ENCODE data around the gene ACTN1. TPM values are rescaled to one million over a fixed set of nuclear protein-coding genes. Genes with fewer than 3 reads are reported as not detected.

Gene ACTN1
- total RNA-seq, 1 donor = 447 TPM

DNA sequence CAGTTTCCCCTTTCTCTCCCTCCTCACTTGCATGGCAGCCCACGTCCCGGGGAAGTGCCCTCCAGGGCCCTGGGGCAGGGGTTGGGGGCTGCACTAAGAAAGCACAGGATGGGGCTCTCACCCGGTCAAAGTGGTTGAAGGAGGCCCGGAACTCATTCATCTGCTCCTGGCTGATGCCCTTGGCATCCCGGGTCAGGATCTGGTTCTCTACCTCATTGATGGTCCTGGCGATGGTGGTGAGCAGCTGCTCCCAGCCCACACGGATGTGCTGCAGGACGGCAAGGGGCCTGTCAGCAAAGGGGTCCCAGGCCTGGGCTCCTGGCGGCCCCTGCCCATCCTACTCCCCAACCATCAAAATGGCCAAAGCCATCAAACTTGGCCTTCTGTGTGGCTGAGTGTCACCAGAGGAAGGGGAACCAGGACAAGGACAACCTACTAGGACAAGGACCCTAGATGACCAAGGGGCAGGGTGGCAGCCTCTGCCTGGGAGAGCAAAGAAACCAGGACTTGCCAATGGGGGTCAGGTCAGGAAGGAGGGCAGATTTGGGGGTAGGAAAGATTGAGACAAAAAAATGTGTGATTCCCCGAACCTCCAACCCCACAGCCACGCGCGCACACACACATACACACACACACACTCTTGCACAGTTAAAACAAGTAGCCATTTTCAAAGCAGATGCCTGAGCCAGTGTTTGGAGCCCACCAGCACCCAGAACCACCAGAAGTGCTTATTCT is 99.1 kb downstream of the ACTN1 start:
- H2AFZ ChIP-seq (ENCODE audit: low read length) = no peak overlapping the region
- H3K4me3 ChIP-seq (ENCODE audit: insufficient read depth, low read length) = no peak overlapping the region
- peaks cover 12% of the 10 kb centered on the region for H3K4me1 ChIP-seq (ENCODE audit: insufficient read depth, low read length)
- no peaks in the 10 kb centered on the region for H3K27me3 ChIP-seq (ENCODE audit: insufficient read depth, low read length)
- H3K4me2 ChIP-seq (ENCODE audit: insufficient read depth, low read length) = no peak overlapping the region
- peaks cover 72% of the 10 kb centered on the region for H3K79me2 ChIP-seq (ENCODE audit: insufficient read depth, low read length)
- DNase-seq (ENCODE audit: insufficient read length, low spot score, missing footprints) = peak; percentile 59
- H3K27ac ChIP-seq (ENCODE audit: low read depth, low read length) = no peak overlapping the region
- H3K36me3 ChIP-seq (ENCODE audit: insufficient read depth, low read length) = peaks cover 98% of the 10 kb centered on the region
- H3K9me3 ChIP-seq (ENCODE audit: low read depth, low read length) = no peaks in the 10 kb centered on the region
- TF ChIP-seq, protein P1, sequence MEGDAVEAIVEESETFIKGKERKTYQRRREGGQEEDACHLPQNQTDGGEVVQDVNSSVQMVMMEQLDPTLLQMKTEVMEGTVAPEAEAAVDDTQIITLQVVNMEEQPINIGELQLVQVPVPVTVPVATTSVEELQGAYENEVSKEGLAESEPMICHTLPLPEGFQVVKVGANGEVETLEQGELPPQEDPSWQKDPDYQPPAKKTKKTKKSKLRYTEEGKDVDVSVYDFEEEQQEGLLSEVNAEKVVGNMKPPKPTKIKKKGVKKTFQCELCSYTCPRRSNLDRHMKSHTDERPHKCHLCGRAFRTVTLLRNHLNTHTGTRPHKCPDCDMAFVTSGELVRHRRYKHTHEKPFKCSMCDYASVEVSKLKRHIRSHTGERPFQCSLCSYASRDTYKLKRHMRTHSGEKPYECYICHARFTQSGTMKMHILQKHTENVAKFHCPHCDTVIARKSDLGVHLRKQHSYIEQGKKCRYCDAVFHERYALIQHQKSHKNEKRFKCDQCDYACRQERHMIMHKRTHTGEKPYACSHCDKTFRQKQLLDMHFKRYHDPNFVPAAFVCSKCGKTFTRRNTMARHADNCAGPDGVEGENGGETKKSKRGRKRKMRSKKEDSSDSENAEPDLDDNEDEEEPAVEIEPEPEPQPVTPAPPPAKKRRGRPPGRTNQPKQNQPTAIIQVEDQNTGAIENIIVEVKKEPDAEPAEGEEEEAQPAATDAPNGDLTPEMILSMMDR (IDR thresholded peaks at IDR 0.05; ENCODE audit: extremely low read depth, low read depth, low read length) = no peak
- peaks cover 64% of the 10 kb centered on the region for H4K20me1 ChIP-seq (ENCODE audit: insufficient read depth, low read length)

DNA sequence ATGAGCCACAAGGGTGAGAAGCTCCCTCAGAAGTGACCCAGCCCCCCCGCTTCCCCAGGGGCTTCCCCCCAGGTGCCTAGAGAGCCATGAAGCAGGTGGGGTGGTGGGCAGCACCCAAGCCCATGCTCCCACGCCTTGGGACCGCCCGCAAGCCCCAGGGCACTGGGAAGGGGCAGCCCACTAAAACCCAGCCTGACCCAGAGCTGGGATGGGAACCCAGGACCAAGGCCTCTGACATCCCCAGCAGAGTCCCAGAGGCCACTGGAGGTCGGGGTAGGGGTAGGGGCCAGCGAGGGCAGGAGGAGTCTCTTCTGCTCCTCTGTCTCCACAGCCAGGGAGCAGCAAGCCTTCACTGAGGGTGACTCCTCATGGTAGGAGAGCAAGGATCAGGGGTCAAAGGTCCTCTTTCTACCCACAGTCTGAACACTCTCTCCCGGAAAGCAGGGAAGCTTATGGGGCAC is 99.8 kb downstream of the ACTN1 start:
- Histone ChIP-seq H3K36me3 (ENCODE audit: insufficient read depth, low read length) (peaks cover 98% of the 10 kb centered on the region), H3K4me3 (ENCODE audit: insufficient read depth, low read length) (no peak overlapping the region), H3K27me3 (ENCODE audit: insufficient read depth, low read length) (no peaks in the 10 kb centered on the region), H3K4me1 (ENCODE audit: insufficient read depth, low read length) (peaks cover 5% of the 10 kb centered on the region), H3K4me2 (ENCODE audit: insufficient read depth, low read length) (no peak overlapping the region), H3K79me2 (ENCODE audit: insufficient read depth, low read length) (peaks cover 70% of the 10 kb centered on the region), H4K20me1 (ENCODE audit: insufficient read depth, low read length) (peaks cover 60% of the 10 kb centered on the region), H2AFZ (ENCODE audit: low read length) (no peak overlapping the region), H3K9me3 (ENCODE audit: low read depth, low read length) (no peaks in the 10 kb centered on the region), H3K27ac (ENCODE audit: low read depth, low read length) (no peak overlapping the region)
- TF ChIP-seq, protein P1 (IDR thresholded peaks at IDR 0.05; ENCODE audit: extremely low read depth, low read depth, low read length) = no peak
- DNase-seq (ENCODE audit: insufficient read length, low spot score, missing footprints) = peak; percentile 39

DNA sequence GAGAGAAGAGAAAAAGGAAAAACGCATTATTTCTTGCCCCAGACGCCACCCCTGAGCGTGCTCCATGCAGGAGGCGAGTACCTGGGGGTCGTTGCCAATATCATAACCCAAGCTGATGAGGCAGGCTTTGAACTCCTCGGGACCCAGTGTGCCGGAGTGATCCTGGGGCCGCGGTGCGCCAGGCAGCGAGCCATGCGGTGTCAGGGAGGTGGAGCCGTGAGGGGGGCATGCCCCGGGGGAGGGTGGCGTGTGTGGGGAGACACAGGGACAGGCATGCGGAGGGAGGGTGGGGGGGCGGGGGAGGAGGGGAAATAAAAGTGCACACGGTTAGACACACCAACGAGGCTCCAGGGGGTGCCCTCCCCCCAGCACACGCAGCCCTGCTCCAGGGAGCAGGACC is 100.2 kb downstream of the ACTN1 start:
- Histone ChIP-seq H3K27me3 (ENCODE audit: insufficient read depth, low read length) (no peaks in the 10 kb centered on the region), H4K20me1 (ENCODE audit: insufficient read depth, low read length) (peaks cover 56% of the 10 kb centered on the region), H3K4me3 (ENCODE audit: insufficient read depth, low read length) (no peak overlapping the region), H2AFZ (ENCODE audit: low read length) (no peak overlapping the region), H3K27ac (ENCODE audit: low read depth, low read length) (no peak overlapping the region), H3K9me3 (ENCODE audit: low read depth, low read length) (no peaks in the 10 kb centered on the region), H3K4me2 (ENCODE audit: insufficient read depth, low read length) (no peak overlapping the region), H3K79me2 (ENCODE audit: insufficient read depth, low read length) (peaks cover 69% of the 10 kb centered on the region), H3K4me1 (ENCODE audit: insufficient read depth, low read length) (peaks cover under 1% of the 10 kb centered on the region), H3K36me3 (ENCODE audit: insufficient read depth, low read length) (peaks cover 98% of the 10 kb centered on the region)
- DNase-seq (ENCODE audit: insufficient read length, low spot score, missing footprints) = peak; percentile 38
- TF ChIP-seq, protein P1 (IDR thresholded peaks at IDR 0.05; ENCODE audit: extremely low read depth, low read depth, low read length) = no peak

DNA sequence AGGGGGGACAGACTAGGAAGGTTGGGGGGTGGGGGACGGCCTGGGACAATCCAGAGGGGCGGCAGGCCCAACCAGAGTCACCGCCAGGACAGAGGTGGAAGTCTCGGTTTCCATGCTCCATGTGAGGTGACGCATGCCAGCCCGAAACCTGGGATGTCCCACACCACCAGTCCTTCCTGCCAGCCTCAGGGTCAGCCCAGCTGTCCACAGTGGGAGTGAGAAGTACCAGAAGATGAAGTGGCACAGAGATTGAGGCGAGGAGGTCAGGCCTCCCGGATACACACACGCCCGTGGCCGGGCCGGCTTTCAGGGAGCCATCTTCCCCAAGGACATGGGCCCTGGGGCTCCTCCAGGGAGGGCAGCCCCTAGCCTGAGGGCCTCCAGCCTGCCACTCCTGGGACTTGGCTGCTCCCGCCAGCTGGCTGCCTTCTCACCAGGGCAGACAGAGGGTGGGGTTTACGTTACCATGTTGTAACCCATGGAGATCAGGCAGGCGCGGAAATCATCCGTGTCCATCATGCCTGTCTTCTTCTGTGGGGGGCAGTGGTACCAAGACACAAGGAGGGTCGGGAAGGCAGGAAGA is 101.0 kb downstream of the ACTN1 start:
- no peaks in the 10 kb centered on the region for H3K27me3 ChIP-seq (ENCODE audit: insufficient read depth, low read length)
- DNase-seq (ENCODE audit: insufficient read length, low spot score, missing footprints) = peak; percentile 76
- peaks cover 68% of the 10 kb centered on the region for H3K79me2 ChIP-seq (ENCODE audit: insufficient read depth, low read length)
- peaks cover 55% of the 10 kb centered on the region for H4K20me1 ChIP-seq (ENCODE audit: insufficient read depth, low read length)
- no peaks in the 10 kb centered on the region for H3K9me3 ChIP-seq (ENCODE audit: low read depth, low read length)
- H3K36me3 ChIP-seq (ENCODE audit: insufficient read depth, low read length) = peaks cover 98% of the 10 kb centered on the region
- H3K4me1 ChIP-seq (ENCODE audit: insufficient read depth, low read length) = no peaks in the 10 kb centered on the region
- H3K27ac ChIP-seq (ENCODE audit: low read depth, low read length) = no peak overlapping the region
- H2AFZ ChIP-seq (ENCODE audit: low read length) = no peak overlapping the region
- no peak overlapping the region for H3K4me3 ChIP-seq (ENCODE audit: insufficient read depth, low read length)
- no peak overlapping the region for H3K4me2 ChIP-seq (ENCODE audit: insufficient read depth, low read length)
- TF ChIP-seq, protein P1 (IDR thresholded peaks at IDR 0.05; ENCODE audit: extremely low read depth, low read depth, low read length) = no peak
